ENCODE measurements around the gene SLC4A3.
"Not testable (repeated sequence)": the region's sequence is repeated elsewhere in the genome, so short reads cannot be mapped to it uniquely, and the experiment has no call there.

SLC4A3 gene

GRCh38 chr2:219681694-219682300 is 54.4 kb downstream of the SLC4A3 start:
- no peak for DNase-seq (ENCODE audit: low spot score)

- not testable (repeated sequence) for DNase-seq (ENCODE audit: low spot score)
Observed at GRCh38 chr2:219683474-219683873, 56.0 kb downstream of the SLC4A3 start.

GRCh38 chr2:219684721-219685689 is 57.6 kb downstream of the SLC4A3 start:
- peak; percentile 23 for DNase-seq (ENCODE audit: low spot score)

GRCh38 chr2:219687272-219687671 is 59.8 kb downstream of the SLC4A3 start:
- no peak for DNase-seq (ENCODE audit: low spot score)

GRCh38 chr2:219687882-219688559 is 60.6 kb downstream of the SLC4A3 start:
- no peak for DNase-seq (ENCODE audit: low spot score)

GRCh38 chr2:219688560-219689445 is 61.4 kb downstream of the SLC4A3 start:
- no peak for DNase-seq (ENCODE audit: low spot score)

- DNase-seq (ENCODE audit: low spot score) = peak; percentile 35
Observed at GRCh38 chr2:219689676-219690628, 62.5 kb downstream of the SLC4A3 start.

- DNase-seq (ENCODE audit: low spot score) = no peak
Observed at GRCh38 chr2:219691571-219691970, 64.1 kb downstream of the SLC4A3 start.
